ENCODE measurements around the gene IL23R.

DNA sequence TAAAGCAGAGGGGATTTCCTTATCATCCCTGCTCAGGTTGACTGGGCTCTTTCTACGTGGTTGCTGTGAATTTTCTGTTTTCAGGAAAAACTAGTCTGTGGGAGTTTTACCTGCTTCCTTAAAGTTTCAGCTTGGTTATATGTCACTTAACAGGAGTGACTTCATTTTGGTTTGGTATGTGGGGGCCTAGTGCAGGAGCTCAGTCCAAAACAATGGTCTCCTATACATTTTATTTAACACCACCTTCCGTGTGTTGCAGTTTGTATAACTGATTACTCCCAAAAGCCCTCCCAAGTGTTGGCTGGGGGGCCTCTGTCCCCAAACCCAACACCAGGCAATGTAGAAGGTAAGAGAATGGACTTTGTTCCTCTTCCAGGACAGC, 5.3 kb downstream of the IL23R start:
- TF ChIP-seq, protein P1, sequence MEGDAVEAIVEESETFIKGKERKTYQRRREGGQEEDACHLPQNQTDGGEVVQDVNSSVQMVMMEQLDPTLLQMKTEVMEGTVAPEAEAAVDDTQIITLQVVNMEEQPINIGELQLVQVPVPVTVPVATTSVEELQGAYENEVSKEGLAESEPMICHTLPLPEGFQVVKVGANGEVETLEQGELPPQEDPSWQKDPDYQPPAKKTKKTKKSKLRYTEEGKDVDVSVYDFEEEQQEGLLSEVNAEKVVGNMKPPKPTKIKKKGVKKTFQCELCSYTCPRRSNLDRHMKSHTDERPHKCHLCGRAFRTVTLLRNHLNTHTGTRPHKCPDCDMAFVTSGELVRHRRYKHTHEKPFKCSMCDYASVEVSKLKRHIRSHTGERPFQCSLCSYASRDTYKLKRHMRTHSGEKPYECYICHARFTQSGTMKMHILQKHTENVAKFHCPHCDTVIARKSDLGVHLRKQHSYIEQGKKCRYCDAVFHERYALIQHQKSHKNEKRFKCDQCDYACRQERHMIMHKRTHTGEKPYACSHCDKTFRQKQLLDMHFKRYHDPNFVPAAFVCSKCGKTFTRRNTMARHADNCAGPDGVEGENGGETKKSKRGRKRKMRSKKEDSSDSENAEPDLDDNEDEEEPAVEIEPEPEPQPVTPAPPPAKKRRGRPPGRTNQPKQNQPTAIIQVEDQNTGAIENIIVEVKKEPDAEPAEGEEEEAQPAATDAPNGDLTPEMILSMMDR (IDR thresholded peaks at IDR 0.05) = no peak
- TF ChIP-seq POLR2AphosphoS5 (IDR thresholded peaks at IDR 0.05; ENCODE audit: low read depth, low read length) (no peak), TCF7L2 (IDR thresholded peaks at IDR 0.05; ENCODE audit: low read depth, low read length) (no peak)
